Neural progenitor cell (in vitro differentiated cells): ENCODE data around the gene AGPAT4. TPM values are rescaled to one million over a fixed set of nuclear protein-coding genes. Genes with fewer than 3 reads are reported as not detected.

Source experiments
- DNase-seq: peaks from one replicate; pipeline ENCODE4 v3.0.0-alpha.2; 2016; ENCODE audit warnings: low spot score
- H2AFZ ChIP-seq: fragments of 200-600 bp; sonication (generic); replicated peaks from 2 replicates; pipeline ENCODE4 v1.6.1; 2016; ENCODE audit warnings: antibody characterized with exemption
- H3F3A ChIP-seq: fragments of 200-600 bp; sonication (generic); 2 replicates; pipeline ENCODE4 v1.6.1; 2016; ENCODE audit warnings: antibody characterized with exemption, low read depth
- H3K27ac ChIP-seq: fragments of 200-600 bp; sonication (generic); 2 replicates; pipeline ENCODE4 v1.5.1; 2016; ENCODE audit warnings: mild to moderate bottlenecking
- H3K27me3 ChIP-seq: fragments of 200-600 bp; sonication (generic); 2 replicates; pipeline ENCODE4 v1.6.1; 2016; ENCODE audit warnings: mild to moderate bottlenecking, moderate library complexity
- H3K36me3 ChIP-seq: fragments of 200-600 bp; sonication (generic); 2 replicates; pipeline ENCODE4 v1.5.1; 2016
- H3K4me1 ChIP-seq: fragments of 200-600 bp; sonication (generic); 2 replicates; pipeline ENCODE4 v1.6.1; 2016; ENCODE audit warnings: mixed run types
- H3K4me2 ChIP-seq: fragments of 200-600 bp; sonication (generic); 2 replicates; pipeline ENCODE4 v1.6.1; 2016
- H3K4me3 ChIP-seq: fragments of 200-600 bp; sonication (generic); 2 replicates; pipeline ENCODE4 v1.5.1; 2016
- H3K79me2 ChIP-seq: fragments of 200-600 bp; sonication (generic); 2 replicates; pipeline ENCODE4 v1.6.1; 2016; ENCODE audit warnings: low read depth
- H3K9ac ChIP-seq: fragments of 200-600 bp; sonication (generic); 2 replicates; pipeline ENCODE4 v1.6.1; 2016
- H3K9me3 ChIP-seq: fragments of 200-600 bp; sonication (generic); 2 replicates; pipeline ENCODE4 v1.5.1; 2016; ENCODE audit warnings: low read depth
- H4K20me1 ChIP-seq: fragments of 200-600 bp; sonication (generic); 2 replicates; pipeline ENCODE4 v1.6.1; 2016; ENCODE audit warnings: low read depth
- H3K27ac Mint-ChIP-seq: 3 replicates; pipeline ENCODE4 v1.8.0; 2021; ENCODE audit warnings: mixed read lengths
- H3K27me3 Mint-ChIP-seq: 2 replicates; pipeline ENCODE4 v1.8.0; 2022; ENCODE audit warnings: low read depth, mild to moderate bottlenecking, inconsistent platforms, moderate library complexity, mixed read lengths; ENCODE audit not compliant: insufficient read depth
- H3K36me3 Mint-ChIP-seq: 3 replicates; pipeline ENCODE4 v1.8.0; 2021; ENCODE audit warnings: mixed read lengths
- H3K4me1 Mint-ChIP-seq: 3 replicates; pipeline ENCODE4 v1.8.0; 2021; ENCODE audit warnings: mixed read lengths
- H3K4me3 Mint-ChIP-seq: 3 replicates; pipeline ENCODE4 v1.8.0; 2021; ENCODE audit warnings: mild to moderate bottlenecking, moderate library complexity, mixed read lengths
- H3K9me3 Mint-ChIP-seq: 3 replicates; pipeline ENCODE4 v1.8.0; 2020; ENCODE audit warnings: mixed read lengths
- CTCF ChIP-seq: fragments of 200-600 bp; sonication (generic); IDR thresholded peaks from 2 replicates; pipeline ENCODE4 v1.5.1; 2017; ENCODE audit warnings: antibody characterized with exemption, mild to moderate bottlenecking
- EZH2 ChIP-seq: fragments of 200-600 bp; sonication (generic); IDR thresholded peaks from 2 replicates; pipeline ENCODE4 v1.6.1; 2017; ENCODE audit warnings: antibody characterized with exemption, mild to moderate bottlenecking, moderate library complexity
- EZH2phosphoT487 ChIP-seq: fragments of 200-600 bp; sonication (generic); IDR thresholded peaks from 2 replicates; pipeline ENCODE4 v1.6.1; 2017; ENCODE audit warnings: antibody characterized with exemption
- total RNA-seq: library from RNA; depleted of rRNA; stranded (reverse); fragments of >200 nt; gene quantifications from 2 replicates; pipeline ENCODE4 v1.2.3, GENCODE V29; 2015; ENCODE audit warnings: low replicate concordance

The AGPAT4 gene
- total RNA-seq, 1 donor from 2014 or later, result 30.5 TPM

DNA sequence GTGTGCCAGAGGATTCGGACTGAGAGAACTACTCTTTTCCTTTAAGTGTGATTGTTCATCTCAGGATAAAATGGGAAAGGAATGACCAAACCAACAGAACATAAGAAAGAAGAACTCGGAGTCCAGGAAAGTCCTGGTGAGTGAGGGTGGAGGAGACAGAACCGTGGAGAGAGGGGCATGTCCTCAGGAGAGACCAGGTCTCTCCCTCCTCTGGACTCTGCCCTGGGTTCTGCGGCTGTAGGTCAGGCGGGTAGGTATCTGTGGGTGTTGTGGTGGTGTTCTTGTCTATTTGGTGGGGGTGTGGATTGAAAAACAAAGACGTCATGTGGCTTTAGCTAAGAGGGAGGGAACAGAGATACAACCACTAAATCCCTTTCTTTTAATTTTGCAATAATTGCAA is 29.1 kb upstream of the AGPAT4 start:
- peaks cover 2% of the 10 kb centered on the region for H3K9me3 ChIP-seq
- Mint-ChIP-seq H3K4me3 (no peak overlapping the region), H3K27ac (no peak overlapping the region), H3K27me3 (peaks cover 5% of the 10 kb centered on the region), H3K36me3 (no peaks in the 10 kb centered on the region), H3K9me3 (peaks cover 12% of the 10 kb centered on the region), H3K4me1 (no peaks in the 10 kb centered on the region)
- H4K20me1 ChIP-seq, result no peaks in the 10 kb centered on the region
- no peak overlapping the region for H3K4me2 ChIP-seq
- H2AFZ ChIP-seq, result no peak overlapping the region
- no peaks in the 10 kb centered on the region for H3K4me1 ChIP-seq
- no peaks in the 10 kb centered on the region for H3K79me2 ChIP-seq
- no peaks in the 10 kb centered on the region for H3K36me3 ChIP-seq
- H3K27ac ChIP-seq, result no peak overlapping the region
- no peak for DNase-seq
- H3K27me3 ChIP-seq, result no peaks in the 10 kb centered on the region
- H3K9ac ChIP-seq, result no peak overlapping the region
- H3K4me3 ChIP-seq, result no peak overlapping the region
- no peaks in the 10 kb centered on the region for H3F3A ChIP-seq
- no peak for TF ChIP-seq EZH2phosphoT487
- TF ChIP-seq EZH2, result no peak
- TF ChIP-seq CTCF, result no peak

DNA sequence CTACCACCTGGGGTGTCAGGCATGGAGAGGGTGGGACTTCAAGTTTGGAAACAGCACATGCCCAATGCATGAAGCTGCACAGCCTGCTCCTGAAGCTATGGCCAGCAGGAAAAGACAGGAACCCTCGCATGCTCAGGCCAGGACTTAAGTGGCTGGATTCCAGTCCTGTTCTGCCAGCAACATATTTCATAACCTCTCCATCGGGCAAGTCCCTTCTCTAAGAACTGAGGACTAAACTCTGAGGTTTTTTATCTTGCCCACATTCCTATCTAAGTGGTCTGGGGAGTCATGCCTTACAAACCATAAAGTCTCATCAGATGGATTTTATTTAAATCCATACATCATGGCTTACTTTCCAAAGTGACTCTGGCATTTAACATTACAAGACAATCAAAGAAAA is 27.5 kb upstream of the AGPAT4 start:
- peaks cover 4% of the 10 kb centered on the region for H3K36me3 ChIP-seq
- H4K20me1 ChIP-seq, result no peaks in the 10 kb centered on the region
- H3K9me3 ChIP-seq, result peaks cover 17% of the 10 kb centered on the region
- H3K4me3 ChIP-seq, result no peak overlapping the region
- H3K27me3 ChIP-seq, result no peaks in the 10 kb centered on the region
- no peaks in the 10 kb centered on the region for H3F3A ChIP-seq
- H3K9ac ChIP-seq, result no peak overlapping the region
- no peaks in the 10 kb centered on the region for H3K4me1 Mint-ChIP-seq
- H3K36me3 Mint-ChIP-seq, result no peaks in the 10 kb centered on the region
- peaks cover 17% of the 10 kb centered on the region for H3K9me3 Mint-ChIP-seq
- no peak for DNase-seq
- no peaks in the 10 kb centered on the region for H3K4me1 ChIP-seq
- no peak for TF ChIP-seq EZH2
- TF ChIP-seq CTCF, result no peak
- TF ChIP-seq EZH2phosphoT487, result no peak
- no peak overlapping the region for H3K27ac ChIP-seq
- H3K27ac Mint-ChIP-seq, result no peak overlapping the region
- H3K27me3 Mint-ChIP-seq, result peaks cover 5% of the 10 kb centered on the region
- no peaks in the 10 kb centered on the region for H3K79me2 ChIP-seq
- no peak overlapping the region for H2AFZ ChIP-seq
- no peak overlapping the region for H3K4me2 ChIP-seq
- H3K4me3 Mint-ChIP-seq, result no peak overlapping the region

DNA sequence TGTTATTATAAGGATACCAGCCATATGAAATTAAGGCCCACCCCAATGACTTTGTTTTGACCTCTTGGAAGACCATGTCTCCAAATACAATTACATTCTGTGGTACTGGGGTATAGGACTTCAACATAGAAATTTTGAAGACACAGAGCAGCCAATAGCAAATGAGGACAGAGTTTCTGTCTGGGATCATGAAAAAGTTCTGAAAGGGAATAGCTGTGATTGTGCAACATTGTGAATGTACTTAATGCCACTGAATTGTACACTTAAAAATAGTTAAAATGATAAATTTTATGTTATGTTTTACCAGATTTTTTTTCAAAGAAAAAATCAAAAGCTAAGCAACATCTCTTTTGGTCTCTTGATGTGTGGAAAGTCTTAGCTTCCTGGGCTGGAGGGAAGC is 27.0 kb upstream of the AGPAT4 start:
- Mint-ChIP-seq H3K4me3 (no peak overlapping the region), H3K4me1 (no peaks in the 10 kb centered on the region), H3K27me3 (peaks cover 5% of the 10 kb centered on the region), H3K9me3 (peaks cover 22% of the 10 kb centered on the region), H3K36me3 (no peaks in the 10 kb centered on the region), H3K27ac (no peak overlapping the region)
- DNase-seq, result no peak
- Histone ChIP-seq H3K79me2 (no peaks in the 10 kb centered on the region), H3K27me3 (no peaks in the 10 kb centered on the region), H3K9ac (no peak overlapping the region), H3F3A (no peaks in the 10 kb centered on the region), H3K36me3 (peaks cover 4% of the 10 kb centered on the region), H3K4me2 (no peak overlapping the region), H4K20me1 (no peaks in the 10 kb centered on the region), H3K4me1 (no peaks in the 10 kb centered on the region), H3K4me3 (no peak overlapping the region), H3K27ac (no peak overlapping the region), H2AFZ (no peak overlapping the region), H3K9me3 (peaks cover 21% of the 10 kb centered on the region)
- TF ChIP-seq EZH2 (no peak), CTCF (no peak), EZH2phosphoT487 (no peak)
